Caco-2 (cell line): Measurements from ENCODE around the gene TMEM87A. TPM values are rescaled to one million over a fixed set of nuclear protein-coding genes. Genes with fewer than 3 reads are reported as not detected.
"Not testable (repeated sequence)": the region's sequence is repeated elsewhere in the genome, so short reads cannot be mapped to it uniquely, and the experiment has no call there.

Experiments
- Bru-seq: library from RNA; stranded (reverse); fragments of 400-500 nt; gene quantifications from one replicate; lab custom pipeline; 2021; lab: Mats Ljungman, UMichigan
- BruChase-seq, 2 experiments: library from RNA; stranded (reverse); fragments of 400-500 nt; gene quantifications; one replicate each; lab custom pipeline; 2021; lab: Mats Ljungman, UMichigan
- BruUV-seq: library from RNA; stranded (reverse); fragments of 400-500 nt; replicated peaks from 2 replicates; lab custom pipeline; 2021; lab: Mats Ljungman, UMichigan
- CTCF ChIA-PET: fragments of 300-600 bp; sonication (Branson Sonifier 250); formaldehyde crosslinking; loops from one replicate; lab custom pipeline; 2022; ENCODE audit warnings: antibody characterized with exemption; lab: Charles Lee
- POLR2A ChIA-PET: fragments of 300-600 bp; sonication (Branson Sonifier 250); formaldehyde crosslinking; loops from one replicate; lab custom pipeline; 2022; ENCODE audit warnings: antibody characterized with exemption; lab: Charles Lee
- DNase-seq, 2 experiments: peaks; one replicate each; pipeline versions ENCODE4 v3.0.0 to v3.0.0-alpha.2; 2020 to 2022
- H3K27me3 ChIP-seq: replicated peaks from 2 replicates; pipeline ENCODE4 v1.6.0; 2011; ENCODE audit warnings: low read length; ENCODE audit not compliant: control insufficient read depth, insufficient read depth
- H3K36me3 ChIP-seq: 2 replicates; pipeline ENCODE4 v1.5.1; 2011; ENCODE audit warnings: low read length; ENCODE audit not compliant: control insufficient read depth, insufficient read depth
- H3K4me1 ChIP-seq: fragments of 250-450 bp; sonication (Bioruptor Pico); 2 replicates; pipeline ENCODE4 v1.5.1; 2020; ENCODE audit warnings: mild to moderate bottlenecking
- H3K4me3 ChIP-seq: 2 replicates; pipeline ENCODE4 v1.5.1; 2011; ENCODE audit warnings: low read depth, mild to moderate bottlenecking, control low read depth, low read length
- H3K9me3 ChIP-seq: fragments of 250-450 bp; sonication (Bioruptor Pico); 2 replicates; pipeline ENCODE4 v1.5.1; 2020; ENCODE audit warnings: mild to moderate bottlenecking, moderate library complexity
- H3K27ac Mint-ChIP-seq: one replicate; pipeline ENCODE4 v1.8.0; 2022; ENCODE audit warnings: mixed read lengths; ENCODE audit not compliant: unreplicated experiment
- H3K27me3 Mint-ChIP-seq: one replicate; pipeline ENCODE4 v1.8.0; 2022; ENCODE audit warnings: mixed read lengths; ENCODE audit not compliant: insufficient read depth, unreplicated experiment
- H3K36me3 Mint-ChIP-seq: one replicate; pipeline ENCODE4 v1.8.0; 2022; ENCODE audit warnings: mild to moderate bottlenecking, mixed read lengths; ENCODE audit not compliant: insufficient read depth, unreplicated experiment
- H3K4me1 Mint-ChIP-seq: one replicate; pipeline ENCODE4 v1.8.0; 2022; ENCODE audit warnings: low read depth, mixed read lengths; ENCODE audit not compliant: unreplicated experiment
- H3K4me3 Mint-ChIP-seq: one replicate; pipeline ENCODE4 v1.8.0; 2022; ENCODE audit warnings: mild to moderate bottlenecking, moderate library complexity, mixed read lengths; ENCODE audit not compliant: unreplicated experiment
- H3K9me3 Mint-ChIP-seq: one replicate; pipeline ENCODE4 v1.8.0; 2022; ENCODE audit warnings: mixed read lengths; ENCODE audit not compliant: unreplicated experiment
- CTCF ChIP-seq, 2 experiments: fragments of 200-600 bp in 1 of 2; IDR thresholded peaks; 1 replicate in 1 of 2; 2 replicates in 1 of 2; pipeline versions ENCODE4 v1.5.1 to v1.8.0; 2011 to 2022; ENCODE audit warnings: antibody characterized with exemption in 1 of 2, control low read depth in 1 of 2, inconsistent platforms in 1 of 2, low read depth in 1 of 2, low read length in 1 of 2, mild to moderate bottlenecking in 1 of 2, moderate library complexity in 1 of 2; ENCODE audit not compliant: insufficient read depth in 1 of 2, severe bottlenecking in 1 of 2, unreplicated experiment in 1 of 2
- intact Hi-C: fragments of 100-400 bp; cut with micrococcal nuclease; formaldehyde crosslinking; loops from one replicate; pipeline ENCODE4 v1.10.0; 2022; ENCODE audit not compliant: unreplicated experiment
- long read RNA-seq: library from polyadenylated mRNA; stranded (forward); transcript quantifications from one replicate; pipeline ENCODE4 v2.0.0, GENCODE V29; 2022
- total RNA-seq: library from RNA; stranded (reverse); gene quantifications from 2 replicates; pipeline ENCODE4 v1.2.3, GENCODE V29; 2022

TMEM87A gene
- total RNA-seq: 33.6 and 38.4 TPM in 2 replicates
- percentile 89 among the genes with signal in this experiment for Bru-seq, nascent RNA
- percentile 86 among the genes with signal in this experiment for BruChase-seq, experiment 1, labeled RNA remaining after a 2-hour chase
- percentile 84 among the genes with signal in this experiment for BruChase-seq, experiment 2, labeled RNA remaining after a 6-hour chase
- long read RNA-seq, transcript TMEM87A-201 (7 exons, 1,598 nt): minor isoform, 12 of 96 reads
- long read RNA-seq, transcript TMEM87A-202 (20 exons, 3,109 nt): major isoform, 47 of 96 reads
- long read RNA-seq, partial matches to known transcripts: 8 of 96 reads
- long read RNA-seq, other reads (novel, unspliced or antisense): 27 of 96 reads

GRCh38 chr15:42272939-42273899 is at the start of gene TMEM87A, which contains the start of gene GANC:
TMEM87A (minus strand) TSS chr15:42273433; CDS start chr15:42273398, 35 bp downstream.
GANC (plus strand) TSS chr15:42273201; CDS start chr15:42274482, 1,281 bp downstream.
- Histone ChIP-seq H3K27me3 (no peaks in the 10 kb centered on the region), H3K9me3 (no peaks in the 10 kb centered on the region), H3K4me1 (peaks cover 30% of the 10 kb centered on the region), H3K36me3 (no peaks in the 10 kb centered on the region), H3K4me3 (peak within 1 kb of the TSS; percentile 75)
- BruUV-seq: TSS peak; percentile 61
- Mint-ChIP-seq H3K9me3 (no peaks in the 10 kb centered on the region), H3K27me3 (no peaks in the 10 kb centered on the region), H3K36me3 (peaks cover 6% of the 10 kb centered on the region), H3K27ac (peak within 1 kb of the TSS; percentile 99), H3K4me1 (peaks cover 15% of the 10 kb centered on the region), H3K4me3 (peak within 1 kb of the TSS; percentile 83)
- POLR2A ChIA-PET: interaction anchor here (0.5 to 1.5 kb wide), 11 partner anchors 9 to 462 kb away, joined by 3 to 9 read pairs (median 4); partner anchors contain the start of genes SNAP23, VPS39 and ZNF106
- TF ChIP-seq CTCF (IDR thresholded peaks at IDR 0.05; ENCODE audit: insufficient read depth in 1 of 2, low read depth in 1 of 2, low read length in 1 of 2, severe bottlenecking in 1 of 2, unreplicated experiment in 1 of 2): no peak
- intact Hi-C loops: loop anchor here (1.0 to 5.0 kb wide), 2 partner anchors 119 to 301 kb away; partner anchors contain the start of gene EHD4
- CTCF ChIA-PET: interaction anchor here (0.7 to 1.0 kb wide), 3 partner anchors 41 to 117 kb away, joined by 3 to 5 read pairs (median 4); no protein-coding TSS in a partner anchor
- DNase-seq: peak; percentile 96 to 98

GRCh38 chr15:42319206-42319605 is 46.0 kb upstream of the TMEM87A start:
- BruUV-seq: no TSS peak
- H3K36me3 ChIP-seq: no peaks in the 10 kb centered on the region
- no peaks in the 10 kb centered on the region for H3K4me1 Mint-ChIP-seq

GRCh38 chr15:42316282-42316805 is 43.1 kb upstream of the TMEM87A start:
- H3K36me3 Mint-ChIP-seq, H3K4me3 Mint-ChIP-seq, intact Hi-C loops: not testable (repeated sequence)

More at GRCh38 chr15:42319206-42319605, 46.0 kb upstream of the TMEM87A start:
- DNase-seq: no peak
- Mint-ChIP-seq H3K27me3 (no peaks in the 10 kb centered on the region), H3K9me3 (no peaks in the 10 kb centered on the region), H3K36me3 (no peaks in the 10 kb centered on the region), H3K4me3 (no peak overlapping the region), H3K27ac (no peak overlapping the region)
- TF ChIP-seq CTCF (IDR thresholded peaks at IDR 0.05; ENCODE audit: insufficient read depth in 1 of 2, low read depth in 1 of 2, low read length in 1 of 2, severe bottlenecking in 1 of 2, unreplicated experiment in 1 of 2): no peak
- no peaks in the 10 kb centered on the region for H3K27me3 ChIP-seq
- CTCF ChIA-PET: no interaction called here
- H3K9me3 ChIP-seq: no peaks in the 10 kb centered on the region
- POLR2A ChIA-PET: no interaction called here
- no peak overlapping the region for H3K4me3 ChIP-seq
- H3K4me1 ChIP-seq: peaks cover 7% of the 10 kb centered on the region; the same call in 1 of the 2 replicates
- intact Hi-C loops: no loop called here

More at GRCh38 chr15:42316282-42316805, 43.1 kb upstream of the TMEM87A start:
- H3K27me3 Mint-ChIP-seq, H3K36me3 ChIP-seq, H3K9me3 ChIP-seq, H3K4me3 ChIP-seq, CTCF ChIA-PET, H3K27ac Mint-ChIP-seq, POLR2A ChIA-PET, BruUV-seq, H3K9me3 Mint-ChIP-seq, H3K4me1 ChIP-seq, H3K4me1 Mint-ChIP-seq, H3K27me3 ChIP-seq: not testable (repeated sequence)
- DNase-seq: peak in 1 of 2 experiments; percentile 2
